ENCODE results near the gene ABHD12. TPM values are rescaled to one million over a fixed set of nuclear protein-coding genes. Genes with fewer than 3 reads are reported as not detected.

Gene ABHD12
- total RNA-seq, 4 donors from 2014 or later = 10.0 to 47.6 (median 36.3) TPM

DNA sequence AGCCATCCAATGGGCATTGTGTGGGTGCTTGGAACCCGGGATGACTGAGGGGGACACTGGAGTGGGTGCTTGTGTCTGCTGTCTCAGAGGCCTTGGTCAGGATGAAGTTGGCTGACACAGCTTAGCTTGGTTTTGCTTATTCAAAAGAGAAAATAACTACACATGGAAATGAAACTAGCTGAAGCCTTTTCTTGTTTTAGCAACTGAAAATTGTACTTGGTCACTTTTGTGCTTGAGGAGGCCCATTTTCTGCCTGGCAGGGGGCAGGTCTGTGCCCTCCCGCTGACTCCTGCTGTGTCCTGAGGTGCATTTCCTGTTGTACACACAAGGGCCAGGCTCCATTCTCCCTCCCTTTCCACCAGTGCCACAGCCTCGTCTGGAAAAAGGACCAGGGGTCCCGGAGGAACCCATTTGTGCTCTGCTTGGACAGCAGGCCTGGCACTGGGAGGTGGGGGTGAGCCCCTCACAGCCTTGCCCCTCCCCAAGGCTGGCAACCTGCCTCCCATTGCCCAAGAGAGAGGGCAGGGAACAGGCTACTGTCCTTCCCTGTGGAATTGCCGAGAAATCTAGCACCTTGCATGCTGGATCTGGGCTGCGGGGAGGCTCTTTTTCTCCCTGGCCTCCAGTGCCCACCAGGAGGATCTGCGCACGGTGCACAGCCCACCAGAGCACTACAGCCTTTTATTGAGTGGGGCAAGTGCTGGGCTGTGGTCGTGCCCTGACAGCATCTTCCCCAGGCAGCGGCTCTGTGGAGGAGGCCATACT lies 93.3 kb downstream of the ABHD12 start:
- no peak overlapping the region for H3K27ac ChIP-seq
- no peak overlapping the region for H3K4me3 ChIP-seq
- TF ChIP-seq, protein P1, sequence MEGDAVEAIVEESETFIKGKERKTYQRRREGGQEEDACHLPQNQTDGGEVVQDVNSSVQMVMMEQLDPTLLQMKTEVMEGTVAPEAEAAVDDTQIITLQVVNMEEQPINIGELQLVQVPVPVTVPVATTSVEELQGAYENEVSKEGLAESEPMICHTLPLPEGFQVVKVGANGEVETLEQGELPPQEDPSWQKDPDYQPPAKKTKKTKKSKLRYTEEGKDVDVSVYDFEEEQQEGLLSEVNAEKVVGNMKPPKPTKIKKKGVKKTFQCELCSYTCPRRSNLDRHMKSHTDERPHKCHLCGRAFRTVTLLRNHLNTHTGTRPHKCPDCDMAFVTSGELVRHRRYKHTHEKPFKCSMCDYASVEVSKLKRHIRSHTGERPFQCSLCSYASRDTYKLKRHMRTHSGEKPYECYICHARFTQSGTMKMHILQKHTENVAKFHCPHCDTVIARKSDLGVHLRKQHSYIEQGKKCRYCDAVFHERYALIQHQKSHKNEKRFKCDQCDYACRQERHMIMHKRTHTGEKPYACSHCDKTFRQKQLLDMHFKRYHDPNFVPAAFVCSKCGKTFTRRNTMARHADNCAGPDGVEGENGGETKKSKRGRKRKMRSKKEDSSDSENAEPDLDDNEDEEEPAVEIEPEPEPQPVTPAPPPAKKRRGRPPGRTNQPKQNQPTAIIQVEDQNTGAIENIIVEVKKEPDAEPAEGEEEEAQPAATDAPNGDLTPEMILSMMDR (IDR thresholded peaks at IDR 0.05) = no peak
- no peak for TF ChIP-seq POLR2A (IDR thresholded peaks at IDR 0.05)
- intact Hi-C loops (cut with DNase I; ENCODE audit: low total_unique reads) = loop anchor here (10.0 kb wide), 1 partner anchor 97 kb away; the partner anchor contains the start of gene ABHD12
- DNase-seq = no peak
- H3K27me3 ChIP-seq = no peaks in the 10 kb centered on the region
- no peaks in the 10 kb centered on the region for H3K9me3 ChIP-seq
- no peaks in the 10 kb centered on the region for H3K36me3 ChIP-seq
- H3K4me1 ChIP-seq = no peaks in the 10 kb centered on the region

DNA sequence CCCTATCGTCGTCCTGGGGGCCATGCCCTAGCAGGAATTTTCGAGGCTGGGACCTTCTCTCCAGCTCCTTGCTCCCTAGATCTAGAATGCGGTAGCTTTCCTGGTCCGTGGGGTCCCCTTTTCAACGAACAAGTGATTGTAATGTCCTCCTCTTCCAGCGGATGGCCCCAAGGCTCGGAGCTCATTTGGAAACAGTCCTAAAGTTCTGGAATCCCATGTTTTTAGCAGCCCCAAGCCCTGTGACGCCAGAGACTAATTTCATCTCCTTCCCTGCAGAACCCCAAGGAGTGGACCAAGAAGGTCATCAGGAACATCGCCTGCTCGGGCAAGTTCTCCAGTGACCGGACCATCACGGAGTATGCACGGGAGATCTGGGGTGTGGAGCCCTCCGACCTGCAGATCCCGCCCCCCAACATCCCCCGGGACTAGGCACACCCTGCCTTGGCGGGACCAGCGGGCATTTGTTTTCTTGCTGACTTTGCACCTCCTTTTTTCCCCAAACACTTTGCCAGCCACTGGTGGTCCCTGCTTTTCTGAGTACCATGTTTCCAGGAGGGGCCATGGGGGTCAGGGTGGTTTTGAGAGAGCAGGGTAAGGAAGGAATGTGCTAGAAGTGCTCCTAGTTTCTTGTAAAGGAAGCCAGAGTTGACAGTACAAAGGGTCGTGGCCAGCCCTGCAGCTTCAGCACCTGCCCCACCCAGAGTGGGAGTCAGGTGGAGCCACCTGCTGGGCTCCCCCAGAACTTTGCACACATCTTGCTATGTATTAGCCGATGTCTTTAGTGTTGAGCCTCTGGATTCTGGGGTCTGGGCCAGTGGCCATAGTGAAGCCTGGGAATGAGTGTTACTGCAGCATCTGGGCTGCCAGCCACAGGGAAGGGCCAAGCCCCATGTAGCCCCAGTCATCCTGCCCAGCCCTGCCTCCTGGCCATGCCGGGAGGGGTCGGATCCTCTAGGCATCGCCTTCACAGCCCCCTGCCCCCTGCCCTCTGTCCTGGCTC lies 94.2 kb downstream of the ABHD12 start:
- no peak for TF ChIP-seq POLR2A (IDR thresholded peaks at IDR 0.05)
- TF ChIP-seq, protein P1 (IDR thresholded peaks at IDR 0.05) = peak in 1 of 4 experiments; percentile 18
- Histone ChIP-seq H3K36me3 (no peaks in the 10 kb centered on the region), H3K27ac (no peak overlapping the region)

DNA sequence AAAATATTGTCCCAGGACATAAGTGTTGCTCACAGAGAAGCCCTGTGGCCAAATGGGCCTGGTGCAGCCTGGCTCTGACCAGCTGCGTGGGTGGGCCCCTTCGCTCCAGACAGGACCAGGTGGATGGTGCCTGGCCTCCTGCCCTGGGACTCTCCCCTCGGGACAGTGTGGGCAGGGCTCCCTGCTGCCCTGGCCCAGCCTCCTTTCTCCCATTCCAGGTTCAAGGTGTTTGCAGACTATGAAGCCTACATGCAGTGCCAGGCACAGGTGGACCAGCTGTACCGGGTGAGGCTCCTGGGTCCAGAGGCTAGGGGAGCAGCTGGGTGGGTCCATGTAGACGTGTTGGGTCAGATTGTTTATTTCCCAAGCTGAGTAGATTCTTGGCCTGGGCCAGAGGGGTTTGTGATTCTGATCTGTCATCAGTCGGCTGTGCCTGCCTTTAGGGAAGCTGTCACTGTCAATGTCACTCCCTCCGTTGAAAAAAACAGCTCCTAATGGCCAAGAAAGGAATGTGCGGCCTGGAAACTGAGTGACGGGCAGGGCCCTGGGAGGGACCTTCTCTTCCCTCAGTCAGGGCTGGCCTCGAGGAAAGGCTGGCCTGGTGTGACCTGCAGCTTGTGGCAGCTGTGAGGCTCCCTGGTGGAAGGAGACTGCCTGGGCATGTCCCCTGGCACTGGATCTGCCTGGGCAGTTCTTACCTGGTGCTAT lies 95.1 kb downstream of the ABHD12 start:
- Histone ChIP-seq H3K9me3 (no peaks in the 10 kb centered on the region), H3K27me3 (no peaks in the 10 kb centered on the region), H3K4me1 (no peaks in the 10 kb centered on the region), H3K36me3 (no peaks in the 10 kb centered on the region), H3K4me3 (no peak overlapping the region), H3K27ac (no peak overlapping the region)
- no peak for DNase-seq
- TF ChIP-seq POLR2A (IDR thresholded peaks at IDR 0.05) = no peak
- TF ChIP-seq, protein P1 (IDR thresholded peaks at IDR 0.05) = no peak
- intact Hi-C loops (cut with DNase I; ENCODE audit: low total_unique reads) = loop anchor here (10.0 kb wide), 1 partner anchor 99 kb away; the partner anchor contains the start of gene ABHD12

More for the DNA sequence above, 94.2 kb downstream of the ABHD12 start:
- H3K4me3 ChIP-seq = no peak overlapping the region
- no peaks in the 10 kb centered on the region for H3K4me1 ChIP-seq
- intact Hi-C loops (cut with DNase I; ENCODE audit: low total_unique reads) = loop anchor here (10.0 kb wide), 1 partner anchor 98 kb away; the partner anchor contains the start of gene ABHD12
- no peaks in the 10 kb centered on the region for H3K9me3 ChIP-seq
- no peaks in the 10 kb centered on the region for H3K27me3 ChIP-seq
- DNase-seq = no peak

DNA sequence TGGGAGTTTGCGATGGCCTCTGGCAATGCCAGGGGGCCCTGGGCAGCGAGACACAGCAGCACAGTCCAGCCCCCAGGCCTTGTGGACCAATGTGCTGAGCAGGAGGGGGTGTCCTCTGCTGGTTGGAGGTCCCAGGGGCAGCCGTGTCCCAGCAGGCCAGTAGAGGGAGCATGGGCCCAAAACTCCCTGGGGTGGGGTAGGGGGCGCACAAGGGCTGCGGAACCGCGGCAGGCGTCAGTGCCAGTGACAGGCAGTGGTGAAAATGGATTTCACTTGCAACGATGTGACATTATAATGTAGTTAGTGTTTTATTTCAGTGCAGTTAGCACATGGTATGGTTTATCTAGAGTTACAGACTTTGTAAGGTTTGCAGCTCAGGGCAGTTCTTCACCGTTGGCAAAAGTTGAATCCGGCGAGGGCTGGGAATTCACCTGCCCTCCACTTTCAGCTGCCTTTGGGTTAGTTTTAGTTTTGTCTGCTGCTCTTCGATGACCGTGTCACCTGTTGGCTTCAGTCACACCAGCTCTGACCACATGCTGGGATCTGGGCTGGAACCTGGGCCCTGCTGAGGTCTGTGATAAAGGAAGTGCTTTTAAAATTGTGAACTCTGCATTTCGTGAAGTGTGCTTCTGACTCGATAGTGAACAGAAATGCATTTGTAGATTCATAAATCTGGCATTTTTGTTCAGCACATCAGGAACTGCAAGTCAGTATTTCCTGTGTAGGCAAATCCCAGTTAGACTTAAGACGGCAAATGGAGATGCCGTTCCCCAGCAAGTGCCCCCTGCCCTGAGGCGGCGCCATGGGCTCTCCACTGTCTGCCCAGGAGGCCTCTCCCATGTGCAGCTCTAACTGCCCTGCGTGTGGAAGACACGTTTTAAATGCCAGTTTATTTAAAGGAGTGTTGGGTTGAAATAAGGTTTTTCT lies 95.9 kb downstream of the ABHD12 start:
- Histone ChIP-seq H3K27me3 (no peaks in the 10 kb centered on the region), H3K4me3 (no peak overlapping the region), H3K36me3 (no peaks in the 10 kb centered on the region), H3K4me1 (no peaks in the 10 kb centered on the region), H3K27ac (no peak overlapping the region), H3K9me3 (no peaks in the 10 kb centered on the region)
- intact Hi-C loops (cut with DNase I; ENCODE audit: low total_unique reads) = loop anchor here (10.0 kb wide), 1 partner anchor 100 kb away; the partner anchor contains the start of gene ABHD12
- DNase-seq = peak; percentile 47 to 54
- TF ChIP-seq, protein P1 (IDR thresholded peaks at IDR 0.05) = peak; percentile 62 to 84 (median 69)
- TF ChIP-seq POLR2A (IDR thresholded peaks at IDR 0.05) = no peak

Measured in uterus (tissue), 4 donors.